ENCODE measurements around the gene RPLP1.

RPLP1 gene

DNA sequence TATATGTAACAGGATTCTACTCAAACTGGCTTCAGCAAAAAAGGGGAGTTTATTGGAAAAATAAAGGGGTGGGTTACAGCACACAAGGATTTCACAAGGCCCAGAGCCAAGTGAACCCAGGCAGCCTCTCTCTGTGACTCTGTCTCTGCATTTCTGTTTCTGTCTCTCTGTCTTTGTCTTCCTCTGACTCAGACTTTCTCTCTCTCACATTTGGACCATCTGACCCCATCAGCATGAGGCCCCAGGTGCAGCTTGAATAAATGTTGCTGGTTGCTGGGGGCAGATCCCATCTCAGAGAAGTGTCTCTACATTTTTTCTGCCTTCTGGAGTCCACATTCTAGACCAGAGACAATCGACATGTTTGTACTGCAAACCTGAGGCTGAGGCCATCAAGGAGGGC is 45.0 kb downstream of the RPLP1 start:
- Histone ChIP-seq H3K27me3 (replicated peaks; ENCODE audit: insufficient read depth, low read length) (no peaks in the 10 kb centered on the region), H3K9me3 (replicated peaks; ENCODE audit: insufficient read depth, low read length) (no peaks in the 10 kb centered on the region), H3K36me3 (replicated peaks; ENCODE audit: insufficient read depth, low read length) (no peaks in the 10 kb centered on the region), H3F3A (ENCODE audit: insufficient read depth, low read length) (no peaks in the 10 kb centered on the region), H3K79me2 (ENCODE audit: low read length) (no peaks in the 10 kb centered on the region), H4K20me1 (ENCODE audit: insufficient read depth, low read length) (no peaks in the 10 kb centered on the region), H2AFZ (ENCODE audit: low read length) (no peak overlapping the region), H3K9me2 (replicated peaks; ENCODE audit: insufficient read depth, low read length) (no peaks in the 10 kb centered on the region), H3K4me2 (ENCODE audit: low read depth, low read length) (no peak overlapping the region), H3K4me1 (ENCODE audit: low read length) (no peaks in the 10 kb centered on the region), H3K27ac (ENCODE audit: low read length) (no peak overlapping the region), H3K4me3 (ENCODE audit: low read length) (no peak overlapping the region), H3K9ac (ENCODE audit: low read length) (no peak overlapping the region)
- TF ChIP-seq EZH2phosphoT487 (IDR thresholded peaks at IDR 0.05; ENCODE audit: low read length) (no peak), EZH2 (optimal IDR thresholded peaks at IDR 0.05; ENCODE audit: low read depth, low read length) (no peak)
- TF ChIP-seq, protein P1, sequence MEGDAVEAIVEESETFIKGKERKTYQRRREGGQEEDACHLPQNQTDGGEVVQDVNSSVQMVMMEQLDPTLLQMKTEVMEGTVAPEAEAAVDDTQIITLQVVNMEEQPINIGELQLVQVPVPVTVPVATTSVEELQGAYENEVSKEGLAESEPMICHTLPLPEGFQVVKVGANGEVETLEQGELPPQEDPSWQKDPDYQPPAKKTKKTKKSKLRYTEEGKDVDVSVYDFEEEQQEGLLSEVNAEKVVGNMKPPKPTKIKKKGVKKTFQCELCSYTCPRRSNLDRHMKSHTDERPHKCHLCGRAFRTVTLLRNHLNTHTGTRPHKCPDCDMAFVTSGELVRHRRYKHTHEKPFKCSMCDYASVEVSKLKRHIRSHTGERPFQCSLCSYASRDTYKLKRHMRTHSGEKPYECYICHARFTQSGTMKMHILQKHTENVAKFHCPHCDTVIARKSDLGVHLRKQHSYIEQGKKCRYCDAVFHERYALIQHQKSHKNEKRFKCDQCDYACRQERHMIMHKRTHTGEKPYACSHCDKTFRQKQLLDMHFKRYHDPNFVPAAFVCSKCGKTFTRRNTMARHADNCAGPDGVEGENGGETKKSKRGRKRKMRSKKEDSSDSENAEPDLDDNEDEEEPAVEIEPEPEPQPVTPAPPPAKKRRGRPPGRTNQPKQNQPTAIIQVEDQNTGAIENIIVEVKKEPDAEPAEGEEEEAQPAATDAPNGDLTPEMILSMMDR (IDR thresholded peaks at IDR 0.05; ENCODE audit: low read length) = no peak
- no peak for DNase-seq

DNA sequence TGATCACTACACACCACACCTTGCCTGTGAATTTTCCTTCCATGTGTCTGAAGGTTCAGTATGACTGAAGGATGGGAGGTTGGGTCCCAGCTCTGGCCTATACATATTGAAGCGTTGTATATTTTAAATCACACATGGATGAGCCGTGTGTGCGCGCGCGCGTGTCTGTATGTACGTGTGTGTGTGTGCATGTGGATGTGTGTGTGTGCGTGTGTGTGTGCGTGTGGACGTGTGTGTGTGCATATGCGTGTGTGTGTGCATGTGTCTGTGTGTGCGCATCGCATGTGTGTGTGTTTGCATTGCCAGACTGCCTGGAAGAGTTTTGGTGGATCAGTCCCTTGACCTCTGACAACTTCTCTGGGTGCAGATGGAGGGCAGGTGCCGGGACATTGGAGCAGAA is 45.7 kb downstream of the RPLP1 start:
- no peak overlapping the region for H3K4me2 ChIP-seq (ENCODE audit: low read depth, low read length)
- H3K4me3 ChIP-seq (ENCODE audit: low read length) = no peak overlapping the region
- no peaks in the 10 kb centered on the region for H3K27me3 ChIP-seq (replicated peaks; ENCODE audit: insufficient read depth, low read length)
- no peak overlapping the region for H2AFZ ChIP-seq (ENCODE audit: low read length)
- H3K79me2 ChIP-seq (ENCODE audit: low read length) = no peaks in the 10 kb centered on the region
- H3K4me1 ChIP-seq (ENCODE audit: low read length) = no peaks in the 10 kb centered on the region
- no peak overlapping the region for H3K9ac ChIP-seq (ENCODE audit: low read length)
- DNase-seq = no peak
- no peaks in the 10 kb centered on the region for H4K20me1 ChIP-seq (ENCODE audit: insufficient read depth, low read length)
- H3K9me3 ChIP-seq (replicated peaks; ENCODE audit: insufficient read depth, low read length) = no peaks in the 10 kb centered on the region
- H3K9me2 ChIP-seq (replicated peaks; ENCODE audit: insufficient read depth, low read length) = no peaks in the 10 kb centered on the region
- H3K27ac ChIP-seq (ENCODE audit: low read length) = no peak overlapping the region
- H3F3A ChIP-seq (ENCODE audit: insufficient read depth, low read length) = no peaks in the 10 kb centered on the region
- H3K36me3 ChIP-seq (replicated peaks; ENCODE audit: insufficient read depth, low read length) = no peaks in the 10 kb centered on the region
- TF ChIP-seq EZH2phosphoT487 (IDR thresholded peaks at IDR 0.05; ENCODE audit: low read length) = no peak
- TF ChIP-seq, protein P1 (IDR thresholded peaks at IDR 0.05; ENCODE audit: low read length) = no peak
- TF ChIP-seq EZH2 (optimal IDR thresholded peaks at IDR 0.05; ENCODE audit: low read depth, low read length) = no peak

DNA sequence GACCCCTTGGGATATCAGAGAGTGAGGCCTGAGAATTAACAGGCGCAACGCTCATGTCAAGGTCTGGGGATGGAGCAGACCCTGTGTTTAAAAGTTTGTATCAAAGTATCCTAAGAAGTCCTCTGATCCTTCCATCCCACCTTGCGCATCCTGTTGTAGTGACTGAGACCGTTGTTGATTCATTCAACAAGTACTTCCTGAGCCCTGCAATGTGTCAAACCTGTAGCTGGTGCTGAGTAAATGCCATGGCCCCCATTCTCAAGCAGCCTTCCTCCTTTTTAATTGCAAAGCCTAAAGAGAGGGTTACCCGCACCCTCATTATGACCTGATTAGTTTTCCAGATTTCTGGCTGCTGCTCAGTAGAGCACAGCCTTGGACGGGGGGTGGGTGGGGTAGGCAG is 46.4 kb downstream of the RPLP1 start:
- Histone ChIP-seq H3K4me1 (ENCODE audit: low read length) (no peaks in the 10 kb centered on the region), H3K79me2 (ENCODE audit: low read length) (no peaks in the 10 kb centered on the region), H3K36me3 (replicated peaks; ENCODE audit: insufficient read depth, low read length) (no peaks in the 10 kb centered on the region), H2AFZ (ENCODE audit: low read length) (no peak overlapping the region), H3K4me2 (ENCODE audit: low read depth, low read length) (no peak overlapping the region), H3K27ac (ENCODE audit: low read length) (no peak overlapping the region), H3K9ac (ENCODE audit: low read length) (no peak overlapping the region), H3F3A (ENCODE audit: insufficient read depth, low read length) (no peaks in the 10 kb centered on the region), H3K9me2 (replicated peaks; ENCODE audit: insufficient read depth, low read length) (no peaks in the 10 kb centered on the region), H4K20me1 (ENCODE audit: insufficient read depth, low read length) (no peaks in the 10 kb centered on the region), H3K9me3 (replicated peaks; ENCODE audit: insufficient read depth, low read length) (no peaks in the 10 kb centered on the region), H3K27me3 (replicated peaks; ENCODE audit: insufficient read depth, low read length) (no peaks in the 10 kb centered on the region), H3K4me3 (ENCODE audit: low read length) (no peak overlapping the region)
- TF ChIP-seq, protein P1 (IDR thresholded peaks at IDR 0.05; ENCODE audit: low read length) = no peak
- no peak for TF ChIP-seq EZH2 (optimal IDR thresholded peaks at IDR 0.05; ENCODE audit: low read depth, low read length)
- TF ChIP-seq EZH2phosphoT487 (IDR thresholded peaks at IDR 0.05; ENCODE audit: low read length) = no peak
- no peak for DNase-seq
